Neural progenitor cell (in vitro differentiated cells): ENCODE measurements around the gene ZYX.

Experiments used
- EZH2 ChIP-seq: fragments of 200-600 bp; sonication (generic); IDR thresholded peaks from 2 replicates; pipeline ENCODE4 v1.6.1; 2017; ENCODE audit warnings: antibody characterized with exemption, mild to moderate bottlenecking, moderate library complexity
- TF ChIP-seq, protein P1 (sequence below): fragments of 200-600 bp; sonication (generic); IDR thresholded peaks from 2 replicates; pipeline ENCODE4 v1.5.1; 2017; ENCODE audit warnings: antibody characterized with exemption, mild to moderate bottlenecking

DNA sequence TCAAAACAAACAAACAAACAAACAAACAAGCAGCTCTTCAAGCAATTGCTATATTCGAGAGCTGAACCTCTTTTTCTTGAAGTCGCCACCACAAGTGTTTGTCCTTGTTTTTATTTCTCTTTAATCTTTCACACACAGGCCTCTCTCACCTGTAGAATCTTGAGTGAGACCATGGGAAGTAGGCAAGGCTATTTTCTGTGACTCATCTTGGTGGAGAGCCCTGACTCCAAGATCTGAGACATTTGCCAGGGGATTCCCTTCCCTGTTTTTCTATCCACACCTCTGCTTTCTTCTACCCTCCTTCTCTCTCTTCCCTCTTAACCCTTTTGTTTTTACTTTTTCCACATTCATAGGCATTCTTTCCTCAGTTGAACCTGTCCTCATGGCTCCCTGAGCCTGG, 54.1 kb downstream of the ZYX start:
- TF ChIP-seq, protein P1, sequence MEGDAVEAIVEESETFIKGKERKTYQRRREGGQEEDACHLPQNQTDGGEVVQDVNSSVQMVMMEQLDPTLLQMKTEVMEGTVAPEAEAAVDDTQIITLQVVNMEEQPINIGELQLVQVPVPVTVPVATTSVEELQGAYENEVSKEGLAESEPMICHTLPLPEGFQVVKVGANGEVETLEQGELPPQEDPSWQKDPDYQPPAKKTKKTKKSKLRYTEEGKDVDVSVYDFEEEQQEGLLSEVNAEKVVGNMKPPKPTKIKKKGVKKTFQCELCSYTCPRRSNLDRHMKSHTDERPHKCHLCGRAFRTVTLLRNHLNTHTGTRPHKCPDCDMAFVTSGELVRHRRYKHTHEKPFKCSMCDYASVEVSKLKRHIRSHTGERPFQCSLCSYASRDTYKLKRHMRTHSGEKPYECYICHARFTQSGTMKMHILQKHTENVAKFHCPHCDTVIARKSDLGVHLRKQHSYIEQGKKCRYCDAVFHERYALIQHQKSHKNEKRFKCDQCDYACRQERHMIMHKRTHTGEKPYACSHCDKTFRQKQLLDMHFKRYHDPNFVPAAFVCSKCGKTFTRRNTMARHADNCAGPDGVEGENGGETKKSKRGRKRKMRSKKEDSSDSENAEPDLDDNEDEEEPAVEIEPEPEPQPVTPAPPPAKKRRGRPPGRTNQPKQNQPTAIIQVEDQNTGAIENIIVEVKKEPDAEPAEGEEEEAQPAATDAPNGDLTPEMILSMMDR = no peak
- TF ChIP-seq EZH2 = no peak
